ENCODE results near the gene ZDHHC14.

ZDHHC14 gene

GRCh38 chr6:157453978-157454377, 73.0 kb downstream of the ZDHHC14 start (continued):
- TF ChIP-seq CSRNP3 (CRISPR knock-in tag; IDR thresholded peaks at IDR 0.05) = no peak

DNA sequence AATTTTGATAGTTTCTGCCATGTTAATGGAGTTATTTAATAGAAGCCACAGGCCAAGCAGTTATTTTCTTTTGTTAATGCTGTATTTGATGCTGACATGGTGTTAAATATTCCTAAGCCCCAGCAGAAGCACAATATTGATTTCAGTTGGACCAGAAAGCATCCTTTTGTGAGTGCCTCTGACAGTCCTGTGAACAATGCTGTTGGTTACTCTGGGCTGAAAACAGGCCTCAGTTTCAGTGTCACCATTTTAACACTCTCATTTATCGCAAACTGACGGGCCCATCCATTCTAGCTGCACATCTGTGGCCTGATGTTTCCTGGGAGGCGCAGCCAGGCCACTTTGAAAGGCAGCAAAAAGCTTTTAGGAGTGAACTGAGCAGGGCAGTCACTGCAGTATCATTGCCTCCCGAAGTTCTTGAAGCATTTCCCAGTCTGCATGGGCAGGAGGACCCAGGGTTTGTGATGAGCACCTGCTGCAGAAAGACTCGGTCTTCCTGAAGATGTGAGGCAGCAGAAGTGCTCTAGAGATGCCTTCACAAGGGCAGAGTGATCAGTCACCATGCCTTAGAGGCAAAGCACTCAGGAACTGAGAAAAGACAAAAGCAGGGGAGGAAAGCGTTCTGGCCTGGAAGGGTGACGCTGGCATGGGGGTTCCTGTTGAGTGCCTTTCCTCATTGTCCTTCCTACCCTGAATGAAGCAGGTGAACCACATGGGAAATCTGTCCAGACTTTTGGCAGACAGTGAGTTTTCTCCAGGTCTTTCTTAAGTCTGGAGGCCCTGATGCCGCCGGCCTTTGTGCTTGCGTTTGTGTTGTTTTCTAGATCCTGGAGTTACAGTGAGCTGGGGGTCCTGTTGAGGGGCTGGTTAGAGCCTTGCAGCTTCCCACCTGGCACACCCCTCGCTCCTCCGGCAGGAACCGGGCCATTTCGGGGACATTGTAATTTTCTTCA, 74.0 kb downstream of the ZDHHC14 start:
- TF ChIP-seq CREB5 (CRISPR knock-in tag; IDR thresholded peaks at IDR 0.05; ENCODE audit: low read depth) = no peak
- no peak for TF ChIP-seq PPARA (CRISPR knock-in tag; IDR thresholded peaks at IDR 0.05; ENCODE audit: borderline replicate concordance)
- TF ChIP-seq ZNF8 (CRISPR knock-in tag; IDR thresholded peaks at IDR 0.05) = no peak
- TF ChIP-seq GLIS3 (CRISPR knock-in tag; IDR thresholded peaks at IDR 0.05) = no peak
- no peak for TF ChIP-seq ZC3H10 (CRISPR knock-in tag; IDR thresholded peaks at IDR 0.05)
- no peak for TF ChIP-seq SNAI2 (CRISPR knock-in tag; IDR thresholded peaks at IDR 0.05)
- TF ChIP-seq BACH2 (CRISPR knock-in tag; IDR thresholded peaks at IDR 0.05; ENCODE audit: borderline replicate concordance) = no peak
- TF ChIP-seq TCF4 (CRISPR knock-in tag; IDR thresholded peaks at IDR 0.05; ENCODE audit: borderline replicate concordance) = no peak
- TF ChIP-seq, protein P1, sequence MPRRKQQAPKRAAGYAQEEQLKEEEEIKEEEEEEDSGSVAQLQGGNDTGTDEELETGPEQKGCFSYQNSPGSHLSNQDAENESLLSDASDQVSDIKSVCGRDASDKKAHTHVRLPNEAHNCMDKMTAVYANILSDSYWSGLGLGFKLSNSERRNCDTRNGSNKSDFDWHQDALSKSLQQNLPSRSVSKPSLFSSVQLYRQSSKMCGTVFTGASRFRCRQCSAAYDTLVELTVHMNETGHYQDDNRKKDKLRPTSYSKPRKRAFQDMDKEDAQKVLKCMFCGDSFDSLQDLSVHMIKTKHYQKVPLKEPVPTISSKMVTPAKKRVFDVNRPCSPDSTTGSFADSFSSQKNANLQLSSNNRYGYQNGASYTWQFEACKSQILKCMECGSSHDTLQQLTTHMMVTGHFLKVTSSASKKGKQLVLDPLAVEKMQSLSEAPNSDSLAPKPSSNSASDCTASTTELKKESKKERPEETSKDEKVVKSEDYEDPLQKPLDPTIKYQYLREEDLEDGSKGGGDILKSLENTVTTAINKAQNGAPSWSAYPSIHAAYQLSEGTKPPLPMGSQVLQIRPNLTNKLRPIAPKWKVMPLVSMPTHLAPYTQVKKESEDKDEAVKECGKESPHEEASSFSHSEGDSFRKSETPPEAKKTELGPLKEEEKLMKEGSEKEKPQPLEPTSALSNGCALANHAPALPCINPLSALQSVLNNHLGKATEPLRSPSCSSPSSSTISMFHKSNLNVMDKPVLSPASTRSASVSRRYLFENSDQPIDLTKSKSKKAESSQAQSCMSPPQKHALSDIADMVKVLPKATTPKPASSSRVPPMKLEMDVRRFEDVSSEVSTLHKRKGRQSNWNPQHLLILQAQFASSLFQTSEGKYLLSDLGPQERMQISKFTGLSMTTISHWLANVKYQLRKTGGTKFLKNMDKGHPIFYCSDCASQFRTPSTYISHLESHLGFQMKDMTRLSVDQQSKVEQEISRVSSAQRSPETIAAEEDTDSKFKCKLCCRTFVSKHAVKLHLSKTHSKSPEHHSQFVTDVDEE (CRISPR knock-in tag; IDR thresholded peaks at IDR 0.05) = no peak
- no peak for TF ChIP-seq CSDC2 (CRISPR knock-in tag; IDR thresholded peaks at IDR 0.05)
- no peak for TF ChIP-seq ZNF70 (CRISPR knock-in tag; IDR thresholded peaks at IDR 0.05)
- no peak for ATAC-seq

DNA sequence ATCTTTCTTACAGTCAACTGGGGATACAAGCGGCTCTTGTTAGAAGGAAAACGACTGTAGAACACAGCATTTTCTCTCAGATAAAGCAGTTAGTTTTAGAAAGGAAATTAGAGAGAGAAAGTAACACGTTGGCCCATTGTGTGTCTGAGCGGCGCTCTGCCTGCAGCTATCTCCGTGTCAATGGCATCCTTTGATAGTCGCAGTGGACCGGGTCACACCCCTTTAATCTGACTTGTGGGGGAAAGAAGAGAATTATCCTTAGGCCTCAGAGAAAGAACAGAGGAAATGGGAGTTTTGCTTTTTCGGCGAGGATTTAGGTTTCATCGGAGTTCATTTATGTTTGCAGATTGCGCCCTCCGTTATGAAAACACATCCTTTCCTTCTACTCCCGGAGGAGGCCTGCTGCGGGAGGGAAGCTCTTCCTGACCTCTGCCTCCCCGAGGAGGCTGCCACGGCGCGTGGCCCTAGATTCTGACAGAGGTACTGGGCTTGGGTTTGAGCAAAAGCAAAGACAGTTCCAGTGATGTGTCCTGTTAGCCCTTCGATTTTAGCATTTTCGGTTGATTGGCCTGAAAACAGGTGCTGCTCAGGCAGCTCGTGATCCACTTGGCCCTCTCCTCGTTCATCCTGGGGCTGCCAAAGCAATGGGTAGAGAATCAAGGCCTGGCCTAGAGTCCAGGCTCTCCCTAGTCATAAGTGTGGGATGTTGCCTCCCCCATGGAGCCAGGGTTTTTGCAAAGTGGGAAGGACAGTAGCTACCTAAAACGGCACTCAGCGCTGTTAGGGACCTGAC, 74.9 kb downstream of the ZDHHC14 start:
- ATAC-seq = no peak
- TF ChIP-seq ZNF70 (CRISPR knock-in tag; IDR thresholded peaks at IDR 0.05) = no peak
- TF ChIP-seq OSR1 (CRISPR knock-in tag; IDR thresholded peaks at IDR 0.05) = no peak
- TF ChIP-seq PPARA (CRISPR knock-in tag; IDR thresholded peaks at IDR 0.05; ENCODE audit: borderline replicate concordance) = no peak
- TF ChIP-seq ZFP30 (CRISPR knock-in tag; IDR thresholded peaks at IDR 0.05) = no peak
- TF ChIP-seq, protein P2, sequence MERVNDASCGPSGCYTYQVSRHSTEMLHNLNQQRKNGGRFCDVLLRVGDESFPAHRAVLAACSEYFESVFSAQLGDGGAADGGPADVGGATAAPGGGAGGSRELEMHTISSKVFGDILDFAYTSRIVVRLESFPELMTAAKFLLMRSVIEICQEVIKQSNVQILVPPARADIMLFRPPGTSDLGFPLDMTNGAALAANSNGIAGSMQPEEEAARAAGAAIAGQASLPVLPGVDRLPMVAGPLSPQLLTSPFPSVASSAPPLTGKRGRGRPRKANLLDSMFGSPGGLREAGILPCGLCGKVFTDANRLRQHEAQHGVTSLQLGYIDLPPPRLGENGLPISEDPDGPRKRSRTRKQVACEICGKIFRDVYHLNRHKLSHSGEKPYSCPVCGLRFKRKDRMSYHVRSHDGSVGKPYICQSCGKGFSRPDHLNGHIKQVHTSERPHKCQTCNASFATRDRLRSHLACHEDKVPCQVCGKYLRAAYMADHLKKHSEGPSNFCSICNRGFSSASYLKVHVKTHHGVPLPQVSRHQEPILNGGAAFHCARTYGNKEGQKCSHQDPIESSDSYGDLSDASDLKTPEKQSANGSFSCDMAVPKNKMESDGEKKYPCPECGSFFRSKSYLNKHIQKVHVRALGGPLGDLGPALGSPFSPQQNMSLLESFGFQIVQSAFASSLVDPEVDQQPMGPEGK (CRISPR knock-in tag; IDR thresholded peaks at IDR 0.05; ENCODE audit: borderline replicate concordance) = no peak
- TF ChIP-seq ESRRG (CRISPR knock-in tag; IDR thresholded peaks at IDR 0.05) = no peak
- TF ChIP-seq ARNTL (CRISPR knock-in tag; IDR thresholded peaks at IDR 0.05; ENCODE audit: borderline replicate concordance, low read depth) = no peak
- TF ChIP-seq RARB (CRISPR knock-in tag; IDR thresholded peaks at IDR 0.05) = no peak

- no peak for ATAC-seq
- TF ChIP-seq ESRRG (CRISPR knock-in tag; IDR thresholded peaks at IDR 0.05) (no peak), ZFP3 (CRISPR knock-in tag; IDR thresholded peaks at IDR 0.05) (no peak), BACH2 (CRISPR knock-in tag; IDR thresholded peaks at IDR 0.05; ENCODE audit: borderline replicate concordance) (no peak), ZNF8 (CRISPR knock-in tag; IDR thresholded peaks at IDR 0.05) (no peak), ZFP30 (CRISPR knock-in tag; IDR thresholded peaks at IDR 0.05) (no peak), TOX (CRISPR knock-in tag; IDR thresholded peaks at IDR 0.05; ENCODE audit: borderline replicate concordance) (no peak), ZC3H10 (CRISPR knock-in tag; IDR thresholded peaks at IDR 0.05) (no peak), SNAI2 (CRISPR knock-in tag; IDR thresholded peaks at IDR 0.05) (no peak), OSR1 (CRISPR knock-in tag; IDR thresholded peaks at IDR 0.05) (no peak), CSDC2 (CRISPR knock-in tag; IDR thresholded peaks at IDR 0.05) (no peak), ARNTL (CRISPR knock-in tag; IDR thresholded peaks at IDR 0.05; ENCODE audit: borderline replicate concordance, low read depth) (no peak), PPARA (CRISPR knock-in tag; IDR thresholded peaks at IDR 0.05; ENCODE audit: borderline replicate concordance) (no peak), TCF4 (CRISPR knock-in tag; IDR thresholded peaks at IDR 0.05; ENCODE audit: borderline replicate concordance) (no peak), ZNF565 (CRISPR knock-in tag; conservative IDR thresholded peaks at IDR 0.05; ENCODE audit: low read depth) (no peak)
- TF ChIP-seq, protein P1 (CRISPR knock-in tag; IDR thresholded peaks at IDR 0.05) = no peak
Observed at GRCh38 chr6:157456524-157456829, 75.5 kb downstream of the ZDHHC14 start.

All from SK-N-SH treated with all-trans-retinoic acid at 6 μM for 48 hours (cell line).